Epithelial cell of proximal tubule (primary cell): ENCODE data around the gene MYCBP2. TPM values are rescaled to one million over a fixed set of nuclear protein-coding genes. Genes with fewer than 3 reads are reported as not detected.

Source experiments
- DNase-seq: peaks from one replicate; pipeline ENCODE4 v3.0.0-alpha.2; 2011; ENCODE audit warnings: low read depth
- H3K4me3 ChIP-seq: 2 replicates; pipeline ENCODE4 v1.5.1; 2011; ENCODE audit warnings: low read depth, mild to moderate bottlenecking, low read length
- total RNA-seq: library from RNA; depleted of rRNA; stranded (reverse); fragments of >200 nt; gene quantifications from 2 replicates; pipeline ENCODE4 v1.2.3, GENCODE V29; 2015
- TF ChIP-seq, protein P1 (sequence below): conservative IDR thresholded peaks from 2 replicates; pipeline ENCODE4 v1.5.1; 2012; ENCODE audit warnings: low read depth, mild to moderate bottlenecking, low read length

Gene MYCBP2
- total RNA-seq, 1 donor from 2014 or later: 32.3 TPM

DNA sequence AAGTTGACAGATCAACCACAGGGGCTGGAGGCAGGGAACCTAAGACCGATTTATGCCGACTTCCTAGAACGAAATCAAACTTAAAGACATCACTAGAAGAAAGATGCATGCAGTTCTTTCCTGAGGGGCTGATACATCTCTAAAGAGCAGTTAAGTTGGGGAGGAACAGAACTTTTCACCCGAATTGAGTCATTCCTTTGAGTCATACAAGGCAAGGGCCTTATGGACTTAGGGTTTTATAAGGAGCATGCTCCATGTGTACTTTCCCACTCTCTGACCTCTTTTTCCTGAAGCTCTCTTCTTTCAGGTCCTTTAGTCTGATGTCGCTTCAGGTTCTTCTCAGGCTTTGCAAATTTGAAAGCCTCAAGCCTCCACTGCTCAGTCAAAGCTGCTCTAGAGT, 292.0 kb downstream of the MYCBP2 start:
- DNase-seq: no peak
- TF ChIP-seq, protein P1, sequence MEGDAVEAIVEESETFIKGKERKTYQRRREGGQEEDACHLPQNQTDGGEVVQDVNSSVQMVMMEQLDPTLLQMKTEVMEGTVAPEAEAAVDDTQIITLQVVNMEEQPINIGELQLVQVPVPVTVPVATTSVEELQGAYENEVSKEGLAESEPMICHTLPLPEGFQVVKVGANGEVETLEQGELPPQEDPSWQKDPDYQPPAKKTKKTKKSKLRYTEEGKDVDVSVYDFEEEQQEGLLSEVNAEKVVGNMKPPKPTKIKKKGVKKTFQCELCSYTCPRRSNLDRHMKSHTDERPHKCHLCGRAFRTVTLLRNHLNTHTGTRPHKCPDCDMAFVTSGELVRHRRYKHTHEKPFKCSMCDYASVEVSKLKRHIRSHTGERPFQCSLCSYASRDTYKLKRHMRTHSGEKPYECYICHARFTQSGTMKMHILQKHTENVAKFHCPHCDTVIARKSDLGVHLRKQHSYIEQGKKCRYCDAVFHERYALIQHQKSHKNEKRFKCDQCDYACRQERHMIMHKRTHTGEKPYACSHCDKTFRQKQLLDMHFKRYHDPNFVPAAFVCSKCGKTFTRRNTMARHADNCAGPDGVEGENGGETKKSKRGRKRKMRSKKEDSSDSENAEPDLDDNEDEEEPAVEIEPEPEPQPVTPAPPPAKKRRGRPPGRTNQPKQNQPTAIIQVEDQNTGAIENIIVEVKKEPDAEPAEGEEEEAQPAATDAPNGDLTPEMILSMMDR: no peak
- no peak overlapping the region for H3K4me3 ChIP-seq

DNA sequence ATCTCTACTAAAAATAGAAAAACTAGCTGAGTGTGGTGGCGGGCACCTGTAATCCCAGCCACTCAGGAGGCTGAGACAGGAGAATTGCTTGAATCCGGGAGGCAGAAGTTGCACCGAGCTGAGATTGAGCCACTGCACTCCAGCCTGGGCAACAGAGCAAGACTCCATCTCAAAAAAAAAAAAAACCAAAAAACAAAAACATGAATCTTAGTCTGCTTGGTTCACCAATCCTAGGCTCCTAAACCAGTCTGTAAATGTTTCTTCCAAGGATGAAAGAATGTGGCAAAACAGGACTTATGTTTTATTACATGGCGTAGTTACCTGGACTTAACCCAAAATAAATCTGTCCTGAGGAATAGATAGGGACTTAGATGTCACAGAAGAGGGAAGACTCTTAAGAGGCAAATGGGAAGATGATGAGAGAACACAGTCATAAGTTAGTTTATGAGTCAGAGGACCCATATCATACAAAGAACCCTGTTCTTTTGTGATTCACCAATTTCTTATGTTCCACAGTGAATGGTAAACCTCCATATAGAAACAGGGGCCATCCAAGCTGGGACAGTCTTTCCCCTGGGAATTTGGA, 293.1 kb downstream of the MYCBP2 start:
- DNase-seq: no peak
- no peak overlapping the region for H3K4me3 ChIP-seq
- TF ChIP-seq, protein P1: no peak

GRCh38 chr13:77031656-77032243, 295.1 kb downstream of the MYCBP2 start:
- DNase-seq: no peak
- no peak overlapping the region for H3K4me3 ChIP-seq
- TF ChIP-seq, protein P1: no peak

GRCh38 chr13:77029436-77029835, 297.5 kb downstream of the MYCBP2 start:
- no peak for DNase-seq
- TF ChIP-seq, protein P1: no peak
- no peak overlapping the region for H3K4me3 ChIP-seq

DNA sequence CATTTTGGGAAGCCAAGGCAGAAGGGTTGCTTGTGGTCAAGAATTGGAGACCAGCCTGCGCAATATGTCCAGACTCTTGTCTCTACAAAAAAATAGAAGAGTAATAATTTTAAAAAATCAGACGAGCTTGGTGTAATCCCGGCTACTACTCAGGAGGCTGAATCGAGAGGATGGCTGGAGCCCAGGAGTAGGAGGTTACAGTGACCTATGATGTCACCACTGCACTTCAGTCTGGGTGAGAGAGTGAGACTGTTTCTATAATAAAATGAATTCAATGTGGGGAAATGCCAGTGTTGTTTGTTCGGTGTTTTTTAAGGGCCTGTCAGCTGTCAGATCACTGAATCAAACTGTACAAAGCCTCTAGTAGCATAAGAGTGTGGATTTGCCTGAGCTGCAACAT, 298.7 kb downstream of the MYCBP2 start:
- TF ChIP-seq, protein P1: no peak
- DNase-seq: no peak
- H3K4me3 ChIP-seq: peak overlapping the region; percentile 75

- DNase-seq: no peak
- peak within 1 kb of the TSS; percentile 75 for H3K4me3 ChIP-seq
- TF ChIP-seq, protein P1: no peak
These were observed 299.9 kb downstream of the MYCBP2 start, which contains the start of gene FBXL3 for GRCh38 chr13:77026861-77027621. FBXL3 (minus strand) TSS chr13:77027159; CDS start chr13:77021860, 5,299 bp downstream.
